GM19023 (cell line): ENCODE results near the gene NGDN.
"Not testable (repeated sequence)": the region's sequence is repeated elsewhere in the genome, so short reads cannot be mapped to it uniquely, and the experiment has no call there.

Experiments used
- ATAC-seq: cut with Tn5 transposase; IDR thresholded peaks from one replicate; pipeline ENCODE4 v1.9.1; 2021; ENCODE audit warnings: mild to moderate bottlenecking, moderate library complexity; ENCODE audit not compliant: unreplicated experiment

The NGDN gene, protein sequence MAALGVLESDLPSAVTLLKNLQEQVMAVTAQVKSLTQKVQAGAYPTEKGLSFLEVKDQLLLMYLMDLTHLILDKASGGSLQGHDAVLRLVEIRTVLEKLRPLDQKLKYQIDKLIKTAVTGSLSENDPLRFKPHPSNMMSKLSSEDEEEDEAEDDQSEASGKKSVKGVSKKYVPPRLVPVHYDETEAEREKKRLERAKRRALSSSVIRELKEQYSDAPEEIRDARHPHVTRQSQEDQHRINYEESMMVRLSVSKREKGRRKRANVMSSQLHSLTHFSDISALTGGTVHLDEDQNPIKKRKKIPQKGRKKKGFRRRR

DNA sequence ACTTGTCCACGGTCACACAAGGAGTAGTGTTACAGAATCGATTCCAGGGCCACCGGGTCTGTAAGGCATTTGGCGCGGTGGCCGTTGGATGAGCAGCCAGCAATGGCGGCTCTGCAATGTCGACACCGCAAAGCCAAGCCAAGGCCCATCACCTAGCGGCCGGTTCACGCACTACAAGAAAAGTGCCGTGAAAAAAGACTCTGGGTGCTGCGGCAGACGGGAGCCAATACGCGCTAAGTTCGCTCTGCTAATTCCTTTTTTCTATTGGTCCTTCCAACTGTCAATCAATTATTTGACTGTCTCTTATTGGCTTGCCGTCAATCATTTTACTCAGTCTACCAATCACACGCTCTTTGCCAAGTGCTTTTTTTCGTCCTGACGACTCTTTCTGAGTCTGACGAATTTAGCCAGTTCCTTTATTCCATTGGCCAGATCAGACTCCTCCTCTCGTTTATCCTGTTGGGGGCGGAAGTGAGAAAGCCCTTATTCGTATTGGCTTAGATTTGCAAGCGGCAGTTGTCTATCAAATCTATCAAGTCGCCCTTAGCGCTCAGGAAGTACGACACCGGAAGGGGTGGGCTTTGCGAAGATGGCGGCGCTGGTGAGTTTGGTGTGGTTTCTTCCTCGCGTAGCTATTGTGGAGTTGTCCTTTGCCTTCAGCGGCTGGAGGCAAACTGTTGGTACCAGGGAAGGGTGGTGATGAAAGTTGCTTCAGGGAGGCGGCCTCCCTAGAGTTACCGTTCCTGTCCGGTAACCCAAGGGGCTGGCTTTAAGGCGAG, at the start of gene NGDN:
Gene NGDN (plus strand): TSS at position 577 of the 779 bp plus-strand sequence. CDS start 13 bp downstream, at position 590.
- peak; percentile 95 for ATAC-seq

GRCh38 chr14:23421594-23421993, 47.9 kb upstream of the NGDN start:
- ATAC-seq, result no peak

DNA sequence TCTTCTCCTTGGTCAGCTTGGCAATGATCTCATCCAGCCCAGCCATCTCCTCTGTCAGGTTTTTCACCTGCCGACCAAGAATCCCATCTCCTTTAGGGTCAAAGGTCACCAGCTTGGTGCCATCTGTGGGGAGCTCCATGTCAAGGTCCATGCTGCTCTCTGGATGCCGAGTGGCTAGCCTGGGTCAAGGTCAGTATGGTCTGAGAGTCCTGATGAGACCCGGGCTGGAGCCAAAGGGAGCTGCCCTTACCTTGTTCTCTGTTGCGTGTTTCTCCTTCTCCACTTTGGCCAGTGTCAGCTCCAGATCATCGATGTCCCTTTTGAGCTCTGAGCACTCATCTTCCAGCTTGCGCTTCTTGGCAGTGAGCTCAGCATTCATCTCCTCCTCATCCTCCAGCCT, 45.8 kb upstream of the NGDN start:
- ATAC-seq, result no peak

- no peak for ATAC-seq
These were observed 44.3 kb upstream of the NGDN start for GRCh38 chr14:23425169-23425568.

DNA sequence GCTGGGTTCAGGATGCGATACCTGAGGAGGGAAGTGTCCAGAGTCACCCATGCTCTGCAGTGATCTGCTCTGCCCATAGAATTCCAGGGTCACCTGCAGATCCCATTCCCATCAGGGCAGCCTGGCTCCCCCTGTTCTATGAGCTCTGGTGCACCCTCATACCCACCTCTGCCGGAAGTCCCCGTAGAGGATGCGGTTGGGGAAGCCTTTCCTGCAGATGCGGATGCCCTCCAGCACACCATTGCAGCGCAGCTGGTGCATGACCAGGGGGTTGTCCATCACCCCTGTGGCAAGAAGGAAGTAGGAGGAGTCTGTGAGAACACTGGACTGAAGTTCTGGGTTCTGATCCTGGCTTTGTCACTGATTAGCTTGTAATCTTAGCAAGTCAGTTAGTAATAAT, 43.7 kb upstream of the NGDN start:
- ATAC-seq, result not testable (repeated sequence)

DNA sequence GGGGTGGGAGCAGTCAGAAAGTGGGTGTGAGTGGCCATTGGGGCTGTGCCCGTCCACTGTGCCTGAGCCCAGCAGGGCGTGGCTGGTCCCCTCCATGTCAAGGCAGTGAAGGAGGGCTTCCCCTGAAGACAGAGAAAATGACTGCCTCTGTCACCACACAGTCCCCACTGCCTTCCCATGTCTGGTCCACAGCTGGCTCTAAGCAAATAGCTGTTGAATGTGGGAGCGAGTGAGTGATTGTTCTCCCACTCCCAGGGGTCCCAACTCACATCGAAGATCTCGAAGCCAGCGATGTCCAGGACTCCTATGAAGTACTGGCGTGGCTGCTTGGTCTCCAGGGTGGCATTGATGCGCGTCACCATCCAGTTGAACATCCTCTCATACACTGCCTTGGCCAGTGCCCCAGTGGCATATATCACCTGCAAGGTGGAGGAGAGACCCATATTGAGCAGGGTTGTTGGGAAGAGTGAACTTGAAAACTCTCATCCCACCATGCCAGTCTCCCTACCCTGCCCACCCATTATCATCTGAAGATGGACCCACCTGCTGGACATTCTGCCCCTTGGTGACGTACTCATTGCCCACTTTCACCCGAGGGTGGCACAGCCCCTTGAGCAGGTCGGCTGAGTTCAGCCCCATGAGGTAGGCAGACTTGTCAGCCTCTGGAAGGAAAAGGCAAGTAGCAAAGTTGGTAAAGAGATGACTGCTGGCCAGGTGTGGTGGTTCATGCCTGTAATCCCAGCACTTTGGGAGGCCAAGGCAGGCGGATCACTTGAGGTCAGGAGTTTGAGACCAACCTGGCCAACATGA, 40.6 kb upstream of the NGDN start:
- no peak for ATAC-seq

- no peak for ATAC-seq
These were observed 39.3 kb upstream of the NGDN start for GRCh38 chr14:23430016-23430722.

DNA sequence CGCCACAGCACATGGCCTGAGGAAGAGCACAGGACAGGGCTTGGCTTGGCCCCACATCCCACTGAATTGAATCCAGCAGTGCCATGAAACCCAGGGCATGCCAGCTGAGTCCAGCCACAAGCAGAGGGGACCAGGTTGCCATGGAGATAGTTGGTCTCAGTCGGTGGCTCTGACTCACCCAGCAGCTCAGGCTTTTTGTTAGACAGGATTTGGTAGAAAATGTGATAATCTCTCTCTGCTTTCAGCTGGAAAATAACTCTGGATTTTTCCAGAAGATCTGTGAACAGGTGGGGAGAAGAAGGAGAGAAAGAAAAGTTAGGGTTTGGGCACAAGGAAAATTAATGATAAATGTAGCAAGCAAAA, 38.8 kb upstream of the NGDN start:
- no peak for ATAC-seq

DNA sequence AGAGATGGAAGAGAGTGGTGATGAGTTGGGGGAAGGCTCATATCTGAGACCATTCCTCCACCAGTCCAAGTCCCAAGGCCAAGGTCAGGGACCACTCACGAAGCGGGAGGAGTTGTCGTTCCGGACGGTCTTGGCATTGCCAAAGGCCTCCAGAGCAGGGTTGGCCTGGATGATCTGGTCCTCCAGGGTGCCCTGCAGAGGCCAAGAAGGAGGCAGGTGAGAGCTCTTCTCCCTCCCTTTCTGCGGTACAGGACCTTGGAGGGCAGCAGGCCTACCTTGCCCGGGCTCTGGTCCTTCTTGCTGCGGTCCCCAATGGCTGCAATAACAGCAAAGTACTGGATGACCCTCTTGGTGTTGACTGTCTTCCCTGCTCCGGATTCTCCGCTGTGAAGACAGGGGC, 38.0 kb upstream of the NGDN start:
- ATAC-seq, result no peak

- ATAC-seq, result no peak
These were observed 37.2 kb upstream of the NGDN start for GRCh38 chr14:23432102-23432925.

- no peak for ATAC-seq
These were observed 36.6 kb upstream of the NGDN start for GRCh38 chr14:23432946-23433345.

- no peak for ATAC-seq
These were observed 36.0 kb upstream of the NGDN start for GRCh38 chr14:23433457-23433856.

- ATAC-seq, result no peak
These were observed 34.8 kb upstream of the NGDN start for GRCh38 chr14:23434488-23435222.

DNA sequence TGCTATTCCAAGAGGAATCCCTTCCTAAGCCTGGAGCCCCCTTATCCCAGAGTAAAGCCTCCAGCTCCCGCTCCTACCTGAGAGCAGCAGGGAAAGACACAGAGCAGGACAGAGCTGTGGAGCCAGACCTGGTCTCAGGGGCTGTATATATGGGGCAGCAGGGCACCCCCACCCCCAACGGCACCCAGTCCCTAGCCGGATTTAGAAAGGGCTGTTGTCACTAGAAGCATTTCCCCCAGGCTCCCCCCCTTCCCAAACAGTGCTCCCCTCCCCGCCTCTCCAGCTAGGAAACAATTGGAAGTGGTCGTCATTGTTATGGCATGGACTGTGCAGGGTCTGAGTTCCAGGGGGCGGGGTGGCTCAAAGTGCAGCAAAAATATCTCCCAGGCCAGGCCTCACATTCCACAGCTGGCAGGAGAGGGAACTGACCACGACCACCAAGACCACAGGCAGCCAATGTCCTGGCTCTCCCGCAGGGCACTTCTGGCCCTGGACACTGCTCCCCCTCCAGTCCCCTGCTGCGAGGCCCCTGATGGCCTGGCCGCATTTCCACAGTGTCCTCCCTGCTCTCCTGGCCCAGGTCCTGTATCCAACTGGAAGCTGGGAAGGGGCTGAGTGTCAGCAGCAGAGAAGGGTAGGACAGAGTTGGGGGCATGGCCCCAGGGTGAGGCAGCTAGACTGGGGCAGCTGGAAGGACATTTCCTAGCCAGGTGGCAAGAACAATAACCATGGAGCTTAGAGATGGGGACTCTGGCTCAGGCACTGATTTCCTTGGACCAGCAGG, 33.8 kb upstream of the NGDN start, which contains the start of gene MYH7:
Gene MYH7 (minus strand): TSS at position 118 of the 784 bp plus-strand sequence. CDS start 1,928 bp downstream, outside the sequence.
- no peak for ATAC-seq

GRCh38 chr14:23436327-23437132, 33.0 kb upstream of the NGDN start:
- ATAC-seq, result no peak

- ATAC-seq, result no peak
These were observed 32.1 kb upstream of the NGDN start for GRCh38 chr14:23437133-23438100.
